HepG2 (cell line): ENCODE results near the gene CCND1. TPM values are rescaled to one million over a fixed set of nuclear protein-coding genes. Genes with fewer than 3 reads are reported as not detected.

Source experiments
- ARID4A ChIP-seq: sonication (generic); formaldehyde crosslinking; IDR thresholded peaks from 2 replicates; pipeline ENCODE4 v1.5.0; 2020; ENCODE audit warnings: mild to moderate bottlenecking, missing genetic modification reagents, borderline replicate concordance
- ASH2L ChIP-seq: fragments of 300-600, 200-600 bp; sonication (generic); IDR thresholded peaks from 2 replicates; pipeline ENCODE4 v1.7.0; 2017; ENCODE audit warnings: low read depth, mild to moderate bottlenecking, moderate library complexity, mixed read lengths, low read length; ENCODE audit not compliant: insufficient read length
- CENPX ChIP-seq: sonication (generic); formaldehyde crosslinking; IDR thresholded peaks from 2 replicates; pipeline ENCODE4 v1.9.0; 2021; ENCODE audit warnings: mild to moderate bottlenecking, missing genetic modification reagents, moderate library complexity
- DRAP1 ChIP-seq: IDR thresholded peaks from 2 replicates; pipeline ENCODE4 v1.6.1; 2016; ENCODE audit warnings: missing genetic modification reagents, missing compliant biosample characterization
- GMEB1 ChIP-seq: sonication (generic); formaldehyde crosslinking; IDR thresholded peaks from 2 replicates; pipeline ENCODE4 v1.5.1; 2020; ENCODE audit warnings: missing genetic modification reagents, mild to moderate bottlenecking, borderline replicate concordance
- HNRNPUL1 ChIP-seq: fragments of 200-400 bp; formaldehyde crosslinking; IDR thresholded peaks from 2 replicates; pipeline ENCODE4 v1.6.1; 2017; ENCODE audit warnings: low read depth, mild to moderate bottlenecking, low read length, moderate library complexity
- SNAPC4 ChIP-seq: sonication (generic); formaldehyde crosslinking; IDR thresholded peaks from 2 replicates; pipeline ENCODE4 v1.4.0; 2020; ENCODE audit warnings: mild to moderate bottlenecking, missing genetic modification reagents
- ZBTB10 ChIP-seq: sonication (generic); formaldehyde crosslinking; IDR thresholded peaks from 2 replicates; pipeline ENCODE4 v1.4.0; 2020; ENCODE audit warnings: missing genetic modification reagents, borderline replicate concordance
- ZBTB46 ChIP-seq: sonication (generic); formaldehyde crosslinking; IDR thresholded peaks from 2 replicates; pipeline ENCODE4 v1.4.0; 2020; ENCODE audit warnings: mild to moderate bottlenecking, missing genetic modification reagents, borderline replicate concordance
- ZNF468 ChIP-seq: sonication (generic); formaldehyde crosslinking; IDR thresholded peaks from 2 replicates; pipeline ENCODE4 v1.8.0; 2022; ENCODE audit warnings: mild to moderate bottlenecking, moderate library complexity, missing genetic modification reagents
- polyA plus RNA-seq, 8 experiments: library from polyadenylated mRNA; depleted of rRNA in 3 of 8; stranded (reverse) in 7 of 8; unstranded in 1 of 8; fragments of >200 nt; fragmentation: Illumina TruSeq in 4 of 8; extraction: Trizol in 4 of 8; gene quantifications; 2 replicates each; pipeline versions ENCODE4 v1.2.1 to v1.2.3, GENCODE V29; 2011 to 2016; ENCODE audit warnings: low read depth in 4 of 8, missing spikeins in 1 of 8, mixed read lengths in 1 of 8; ENCODE audit not compliant: insufficient read depth in 1 of 8
- total RNA-seq, 5 experiments: library from RNA; depleted of rRNA; stranded (reverse); fragments of >200 nt; fragmentation: Illumina TruSeq; extraction: Trizol; gene quantifications; 2 replicates each; pipeline ENCODE4 v1.2.3, GENCODE V29; 2016; ENCODE audit warnings: low read depth in 1 of 5

CCND1 gene
- total and polyA plus RNA-seq, 2 of the 13 experiments (the other 11 are each of a cell fraction or from before 2014, with no cell fraction given), result 107 to 136 TPM

GRCh38 chr11:69638941-69639681, 1.8 kb upstream of the CCND1 start (continued):
- TF ChIP-seq ZBTB10 (CRISPR knock-in tag) (peak; percentile 72), DRAP1 (CRISPR knock-in tag) (no peak), ZBTB46 (CRISPR knock-in tag) (no peak), GMEB1 (CRISPR knock-in tag) (no peak; the same call in 1 of the 2 replicates), ASH2L (peak; percentile 52), ZNF468 (CRISPR knock-in tag) (no peak), HNRNPUL1 (no peak), SNAPC4 (CRISPR knock-in tag) (peak; percentile 81; the same call in 1 of the 2 replicates), ARID4A (CRISPR knock-in tag) (peak; percentile 59; the same call in 1 of the 2 replicates), CENPX (CRISPR knock-in tag) (no peak)
